GM19239 (cell line): ENCODE results near the gene CKLF.

Experiments
- DNase-seq: peaks from one replicate; pipeline ENCODE4 v3.0.0; 2011; ENCODE audit warnings: low spot score; ENCODE audit not compliant: insufficient read length
- FAIRE-seq: peaks from 2 replicates; lab custom pipeline; 2011; peaks lifted over from hg19 to GRCh38; lab: Jason Lieb, UNC

Gene CKLF

GRCh38 chr16:66539623-66540469 lies 12.5 kb upstream of the CKLF start:
- peak; percentile 94 for FAIRE-seq

GRCh38 chr16:66541388-66542355 lies 10.7 kb upstream of the CKLF start:
- no peak for DNase-seq
- no peak for FAIRE-seq

More at GRCh38 chr16:66539623-66540469, 12.5 kb upstream of the CKLF start:
- no peak for DNase-seq

- no peak for FAIRE-seq
- DNase-seq, result no peak
These were observed 10.0 kb upstream of the CKLF start for GRCh38 chr16:66542396-66542795.

DNA sequence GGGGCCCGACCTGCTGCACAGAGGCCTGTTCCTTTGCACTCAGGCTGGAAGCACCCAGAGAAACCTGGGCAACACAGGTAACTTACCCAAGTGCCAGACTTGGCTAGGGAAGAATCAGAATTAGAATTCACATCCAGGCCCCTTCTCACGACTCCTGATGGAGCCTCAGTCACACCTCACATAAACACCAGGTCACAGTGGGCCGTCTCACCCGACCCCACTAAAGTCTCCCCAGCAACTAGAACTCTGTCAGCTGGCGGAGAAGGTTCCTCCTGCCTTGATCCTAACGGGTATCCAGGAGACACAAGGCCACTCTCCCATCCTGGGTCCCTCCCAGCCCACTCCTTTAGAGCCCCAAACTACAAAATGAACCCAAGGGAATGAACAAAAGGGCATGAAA lies 8.8 kb upstream of the CKLF start:
- DNase-seq, result no peak
- no peak for FAIRE-seq

DNA sequence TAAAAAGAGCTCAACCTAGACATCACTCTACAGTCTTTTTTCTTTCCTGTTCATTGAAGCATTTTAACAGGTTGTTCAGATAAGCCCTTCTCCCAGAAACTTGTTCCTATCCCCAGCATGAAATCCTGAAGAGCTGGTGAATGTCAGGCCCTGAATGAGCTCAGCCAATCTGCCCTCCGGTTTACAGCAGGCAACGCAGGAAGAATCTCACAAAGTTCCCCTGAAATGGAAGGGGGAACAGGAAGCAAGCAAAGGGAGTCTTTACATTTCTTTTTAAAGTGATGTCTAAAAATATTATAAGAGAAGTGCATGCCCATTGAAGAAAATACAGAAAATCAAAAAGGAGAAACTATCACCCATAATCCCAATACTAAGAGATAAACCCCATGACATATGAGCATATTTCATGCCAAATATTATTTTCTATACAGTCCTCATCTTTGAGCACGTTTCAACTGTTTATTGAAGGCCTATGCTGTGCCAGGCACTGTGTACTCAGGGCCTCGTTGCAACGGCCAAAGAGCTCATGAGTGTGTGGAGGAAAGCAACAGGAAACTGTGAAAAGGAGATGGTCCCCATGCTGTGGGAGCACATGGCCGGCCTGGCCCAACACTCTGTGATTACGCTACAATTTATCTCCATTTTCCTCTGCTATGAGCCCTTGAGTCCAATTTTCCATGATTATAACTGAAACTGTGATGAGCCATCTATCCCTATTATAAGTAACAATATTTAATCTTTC lies 8.2 kb upstream of the CKLF start:
- DNase-seq, result no peak
- no peak for FAIRE-seq

GRCh38 chr16:66547101-66547989 lies 5.0 kb upstream of the CKLF start:
- FAIRE-seq (no peak), DNase-seq (no peak)

GRCh38 chr16:66548068-66548467 lies 4.3 kb upstream of the CKLF start:
- FAIRE-seq, result no peak

DNA sequence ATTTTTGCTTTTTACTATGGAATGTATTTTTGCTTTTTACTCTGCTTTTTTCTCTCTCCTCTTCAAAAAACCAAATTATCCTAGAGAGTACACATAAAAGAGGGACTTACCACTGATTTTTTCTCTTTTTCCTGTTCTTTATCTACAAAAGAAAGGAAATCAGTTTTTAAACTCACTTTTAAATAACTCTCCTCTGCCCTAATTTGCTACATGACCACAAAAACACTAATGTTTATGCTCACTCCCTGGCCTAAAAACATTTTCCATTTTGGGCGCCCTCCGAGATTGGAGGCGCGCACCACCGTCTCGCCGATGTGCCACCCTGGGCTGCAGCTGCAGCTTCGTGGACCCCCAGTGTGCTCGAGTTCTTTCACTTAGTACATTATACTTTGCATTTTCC lies 3.5 kb upstream of the CKLF start:
- no peak for FAIRE-seq
- DNase-seq, result no peak

More at GRCh38 chr16:66548068-66548467, 4.3 kb upstream of the CKLF start:
- no peak for DNase-seq

DNA sequence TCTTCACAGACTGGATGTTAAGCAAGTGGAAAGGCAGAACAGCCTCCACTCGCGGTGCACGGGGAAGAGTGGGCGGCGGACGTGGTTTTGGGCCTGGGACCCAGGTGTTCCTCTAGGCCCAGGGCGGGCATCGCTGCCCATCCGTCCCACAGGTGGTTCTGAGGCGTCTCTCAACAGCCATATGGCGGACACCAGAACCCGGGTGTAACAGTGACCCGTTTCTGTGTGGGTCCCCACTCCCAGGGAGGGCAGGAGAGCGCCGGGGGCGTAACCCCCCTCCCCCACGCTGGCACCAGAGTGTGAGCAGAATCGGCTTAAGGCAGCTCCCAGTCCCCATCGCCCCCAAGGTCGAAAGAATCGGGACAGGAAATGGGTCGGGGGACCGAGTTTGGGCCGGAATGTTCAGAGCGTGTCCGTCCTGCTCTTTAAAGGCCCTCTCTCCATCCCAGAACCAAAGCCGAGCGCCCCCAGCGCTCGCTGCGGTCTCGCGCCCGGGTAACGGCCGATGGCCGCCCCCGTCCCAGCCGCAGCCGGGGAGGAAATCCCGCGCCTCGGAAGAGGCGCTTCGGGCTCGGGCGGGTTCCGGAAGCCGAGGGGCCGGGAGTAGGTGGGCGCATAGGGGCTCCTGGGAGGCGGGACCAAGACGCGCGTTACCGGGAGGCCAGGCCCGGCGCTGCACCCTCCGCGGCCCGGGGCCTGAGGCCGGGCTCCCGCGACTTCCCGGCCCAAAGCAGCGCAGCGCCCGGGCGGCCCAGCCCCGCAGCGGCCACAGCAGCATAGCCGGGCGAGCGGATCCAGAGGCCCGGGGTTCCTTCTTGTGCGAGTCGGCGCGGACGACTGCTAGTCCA lies 2.9 kb upstream of the CKLF start, which contains the start of gene TK2:
TK2 (minus strand) TSS at position 839 of the 848 bp plus-strand sequence; CDS start at position 778, 61 bp downstream.
- FAIRE-seq, result no peak

DNA sequence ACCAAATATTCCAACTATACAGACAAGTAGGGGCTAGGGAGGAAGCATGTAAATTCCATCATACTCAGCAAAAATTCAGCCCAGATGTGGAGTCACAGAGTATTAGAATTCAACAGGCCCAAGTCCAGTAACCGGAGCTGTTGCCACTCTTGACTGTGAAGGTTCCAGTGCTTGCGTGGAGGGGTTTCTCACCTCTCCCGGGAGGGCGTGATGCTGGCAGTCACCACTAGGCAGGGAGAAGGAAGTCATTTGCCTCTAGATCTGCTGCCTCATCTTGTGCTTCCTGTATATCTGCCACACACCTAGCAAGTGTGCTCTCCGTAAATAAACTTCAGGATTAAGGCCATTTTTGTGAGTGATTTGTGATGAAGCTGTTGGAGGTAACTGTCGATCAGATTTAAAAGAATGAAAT lies 1.0 kb upstream of the CKLF start:
- peak; percentile 64 for FAIRE-seq
- DNase-seq, result peak; percentile 45

More for the DNA sequence above, 2.9 kb upstream of the CKLF start, which contains the start of gene TK2:
- DNase-seq, result peak; percentile 17

DNA sequence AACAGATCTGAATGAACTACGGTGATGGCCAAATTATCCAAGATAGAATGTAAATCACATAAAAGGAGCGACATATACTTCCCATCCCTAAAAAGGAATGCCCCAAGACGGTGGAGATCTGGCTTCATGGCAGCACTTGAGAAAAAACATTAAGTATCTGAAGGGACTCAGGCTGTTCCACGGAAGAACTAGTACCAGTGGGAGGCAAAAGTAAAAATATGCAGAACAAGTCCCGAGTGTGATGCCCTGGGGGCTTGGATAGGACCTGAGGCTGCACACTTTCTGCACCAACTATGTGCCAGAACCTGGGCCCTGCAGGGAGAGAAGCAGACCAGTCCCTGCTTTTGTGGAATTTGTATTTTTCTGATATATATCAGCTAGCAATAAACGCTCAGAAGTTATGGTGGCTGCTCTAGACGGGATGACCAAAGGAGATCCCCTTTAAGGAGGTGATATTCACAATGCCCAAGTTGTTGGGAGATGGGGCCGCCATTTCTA lies 539 bp upstream of the CKLF start:
- FAIRE-seq, result no peak

DNA sequence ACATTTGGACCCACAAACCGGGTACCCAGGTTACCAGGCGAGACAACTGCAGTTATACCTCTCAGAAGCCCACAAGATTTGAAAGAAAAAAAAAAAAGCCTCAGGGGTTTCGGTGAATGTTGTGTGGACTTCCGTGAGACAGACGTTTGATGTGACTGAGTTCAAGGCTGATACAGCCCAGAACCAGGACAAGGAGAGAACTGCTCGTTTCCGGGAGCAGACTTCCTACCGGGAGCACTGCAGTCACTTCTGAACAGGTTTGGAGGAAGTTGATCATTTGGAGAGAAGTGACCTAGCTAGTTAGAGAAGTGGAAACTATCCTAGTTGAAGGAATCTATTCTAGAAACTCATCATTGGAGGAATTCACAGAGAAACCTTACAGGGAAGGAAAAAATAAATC lies 847 bp downstream of the CKLF start:
- FAIRE-seq (no peak), DNase-seq (no peak)

More for the DNA sequence above, 539 bp upstream of the CKLF start:
- no peak for DNase-seq

- DNase-seq, result no peak
- no peak for FAIRE-seq
These were observed 1.6 kb downstream of the CKLF start for GRCh38 chr16:66554021-66554420.

GRCh38 chr16:66554495-66554894 lies 2.1 kb downstream of the CKLF start:
- DNase-seq (no peak), FAIRE-seq (no peak)

DNA sequence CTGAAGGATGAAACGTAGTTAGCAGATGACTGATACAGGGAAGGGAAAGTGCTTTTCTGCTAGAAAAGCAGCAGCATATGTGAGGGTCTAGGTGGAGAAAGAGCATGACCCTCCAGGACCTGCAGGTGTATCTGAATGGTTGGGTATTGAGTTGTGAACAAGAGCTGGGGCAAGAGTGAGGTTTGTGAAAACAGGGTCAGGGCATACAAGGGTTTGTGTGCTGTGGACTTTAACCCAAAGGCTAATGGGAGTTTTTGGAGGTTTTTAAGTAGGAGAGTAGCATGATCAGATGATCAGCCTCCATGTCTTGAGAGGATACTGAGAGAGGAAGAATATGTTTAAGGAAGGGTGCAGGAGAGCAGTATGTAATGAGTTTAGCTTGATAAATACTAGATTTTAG lies 7.7 kb downstream of the CKLF start:
- FAIRE-seq, result no peak
- no peak for DNase-seq

DNA sequence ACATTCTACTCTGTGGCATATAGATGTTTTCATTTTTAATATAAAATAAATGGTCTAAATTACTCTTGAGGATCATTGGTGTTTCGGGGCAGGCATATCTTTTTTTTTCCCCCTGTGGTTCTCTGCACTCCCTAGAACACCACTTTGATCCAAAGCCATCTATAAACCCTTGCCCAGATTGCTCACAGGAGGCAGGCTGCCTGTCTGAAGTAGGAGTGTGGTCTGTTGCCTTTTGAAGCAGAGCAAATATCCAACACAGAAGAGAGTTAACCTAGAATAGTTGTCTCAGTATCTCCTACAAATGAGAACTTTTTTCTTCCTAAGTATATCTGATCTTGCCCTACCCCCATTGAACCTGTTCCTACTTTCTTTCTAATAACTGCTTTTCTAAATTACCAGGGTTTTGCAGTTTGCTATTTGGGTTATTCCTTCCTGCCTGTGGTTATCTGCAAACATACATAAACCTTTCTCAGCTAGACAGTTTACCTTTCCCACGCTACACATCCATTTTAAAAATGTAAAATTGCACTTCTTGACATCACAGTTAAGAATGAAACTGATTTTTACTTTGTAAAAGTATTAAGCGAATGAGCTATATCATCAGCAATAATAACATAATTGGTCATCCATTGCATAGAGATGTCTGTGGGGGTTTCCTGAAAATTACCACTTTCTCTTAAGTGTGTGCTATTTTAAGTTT lies 9.2 kb downstream of the CKLF start:
- no peak for DNase-seq
- FAIRE-seq, result no peak

GRCh38 chr16:66562409-66562808 lies 10.0 kb downstream of the CKLF start:
- FAIRE-seq, result no peak
- no peak for DNase-seq
